Esophagus (tissue), 2 donors: ENCODE results near the gene ADAMTS2. TPM values are rescaled to one million over a fixed set of nuclear protein-coding genes. Genes with fewer than 3 reads are reported as not detected.

Experiments used
- H3K27ac ChIP-seq, 2 donors: one replicate each; pipeline ENCODE4 v1.5.1; 2013; ENCODE audit warnings: low read depth in 2 of 2, mild to moderate bottlenecking in 2 of 2, inconsistent platforms in 1 of 2, low read length in 1 of 2, moderate library complexity in 1 of 2
- H3K27me3 ChIP-seq, 2 donors: one replicate each; pipeline ENCODE4 v1.6.1; 2013; ENCODE audit warnings: low read length in 2 of 2, control low read depth in 1 of 2, mild to moderate bottlenecking in 1 of 2; ENCODE audit not compliant: insufficient read depth in 2 of 2, control insufficient read depth in 1 of 2
- H3K36me3 ChIP-seq, 2 donors: one replicate each; pipeline ENCODE4 v1.6.1; 2013; ENCODE audit warnings: low read length in 1 of 2; ENCODE audit not compliant: control insufficient read depth in 2 of 2, insufficient read depth in 2 of 2
- H3K4me1 ChIP-seq, 2 donors: one replicate each; pipeline ENCODE4 v1.6.1; 2013; ENCODE audit warnings: low read length in 1 of 2; ENCODE audit not compliant: control insufficient read depth in 2 of 2, insufficient read depth in 2 of 2
- H3K4me3 ChIP-seq, 2 donors: one replicate each; pipeline ENCODE4 v1.5.1; 2013; ENCODE audit warnings: low read length in 2 of 2, mild to moderate bottlenecking in 2 of 2, low read depth in 1 of 2, moderate library complexity in 1 of 2
- H3K9me3 ChIP-seq, 2 donors: one replicate each; pipeline ENCODE4 v1.6.1; 2013; ENCODE audit warnings: mild to moderate bottlenecking in 2 of 2, low read depth in 1 of 2, low read length in 1 of 2, moderate library complexity in 1 of 2; ENCODE audit not compliant: control insufficient read depth in 2 of 2, insufficient read depth in 1 of 2
- whole genome bisulfite sequencing, 2 donors: extraction: QIAGEN DNeasy Blood & Tissue Kit; methylation state at CpG; one replicate each; pipeline ENCODE4 v1.1.7; 2013; 5-methylcytosine and 5-hydroxymethylcytosine counted together
- polyA plus RNA-seq, 2 donors: library from polyadenylated mRNA; stranded (reverse); fragments of 200-250 nt; gene quantifications; one replicate each; pipeline ENCODE4 v1.2.3, GENCODE V29; 2013
- donor health status: healthy with polysubstance abuse.
- donor health status: Bipolar disorder and iron deficiency.

ADAMTS2 gene
- polyA plus RNA-seq, 2 donors, result 1.4 to 1.5 TPM

DNA sequence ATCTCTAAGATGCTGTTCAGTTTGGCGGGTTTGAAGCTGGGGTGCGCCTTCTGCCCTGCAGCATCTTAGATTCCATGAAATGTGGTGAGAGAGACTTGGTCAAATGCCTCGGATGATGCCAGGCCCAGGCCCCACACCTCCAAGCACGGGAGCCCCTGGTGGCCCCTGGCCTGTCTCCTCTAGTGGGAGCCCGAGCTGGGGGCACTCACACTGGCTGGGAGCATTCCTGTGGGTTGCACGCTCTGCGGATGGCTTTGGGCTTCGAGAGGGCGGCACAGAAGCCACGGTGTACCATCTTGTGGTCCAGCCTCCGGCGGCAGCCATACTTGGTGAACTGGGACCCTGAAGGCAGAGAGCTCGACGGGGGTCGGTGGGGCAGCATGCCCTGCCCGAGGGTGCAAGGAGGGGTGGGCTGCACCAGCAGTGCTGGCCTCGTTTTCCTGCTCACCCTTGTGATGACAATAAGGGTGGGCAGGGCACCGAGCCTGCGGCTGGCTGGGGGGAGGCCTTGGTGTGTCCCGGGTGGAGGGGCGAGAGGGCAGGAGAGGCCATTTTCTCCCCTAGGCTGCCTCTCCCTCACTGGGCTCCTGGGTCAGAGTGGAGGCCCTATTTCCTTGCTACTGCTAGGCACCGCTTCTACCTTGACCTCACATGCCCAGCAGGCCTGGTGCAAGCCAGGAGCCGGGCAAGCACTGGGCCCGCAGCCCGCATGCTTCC is 219.3 kb downstream of the ADAMTS2 start:
- WGBS, 2 donors, result 91 to 93% methylated on average over 25 of the region's 25 CpGs
- Histone ChIP-seq H3K27me3 (no peaks in the 10 kb centered on the region), H3K36me3 (no peaks in the 10 kb centered on the region), H3K4me3 (no peak overlapping the region), H3K27ac (no peak overlapping the region), H3K4me1 (no peaks in the 10 kb centered on the region), H3K9me3 (peaks cover 0 to 15% of the 10 kb centered on the region in 2 donors)

DNA sequence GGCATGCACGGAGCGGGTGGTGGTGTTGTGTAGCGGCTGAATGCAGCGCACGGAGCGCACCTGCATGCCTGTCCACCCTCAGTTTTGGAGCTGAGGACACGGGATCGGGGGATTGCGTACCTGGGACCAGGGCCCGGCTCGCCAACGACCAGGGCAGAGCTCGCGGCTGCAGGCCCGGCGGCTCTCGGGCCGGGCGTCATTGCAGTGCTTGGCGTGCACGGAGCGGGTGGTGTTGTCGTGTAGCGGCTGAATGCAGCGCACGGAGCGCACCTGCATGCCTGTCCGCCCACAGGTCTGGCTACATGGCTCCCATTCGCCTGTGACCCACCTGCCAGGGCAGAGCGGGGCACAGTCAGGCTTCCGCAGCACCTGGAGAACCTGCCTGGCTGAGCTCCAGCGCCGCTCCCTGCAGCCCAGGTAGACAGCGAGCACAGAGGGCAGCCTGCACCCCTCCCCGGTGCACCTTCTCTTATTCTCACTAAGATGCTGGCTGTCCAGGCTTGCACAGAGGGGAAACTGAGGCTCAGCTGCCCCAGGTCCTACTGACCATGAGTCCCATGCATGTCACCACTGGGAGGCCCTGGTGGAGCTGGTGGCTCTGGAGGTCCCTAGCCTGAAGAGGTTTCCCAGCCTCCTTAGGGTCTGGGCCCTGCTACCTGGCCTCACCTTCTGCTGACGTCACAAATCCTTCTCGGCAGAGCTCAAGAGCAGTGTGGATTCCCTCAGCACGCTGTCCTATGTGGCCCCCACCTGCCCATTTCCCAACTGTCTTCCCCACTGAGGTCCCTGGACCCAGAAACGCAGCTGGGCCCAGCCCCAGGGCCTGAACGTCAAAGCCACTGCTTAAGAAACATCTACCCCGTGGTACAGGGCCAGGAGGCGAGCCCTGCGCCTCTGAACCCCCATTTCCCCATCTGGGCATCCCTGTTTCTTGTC is 220.1 kb downstream of the ADAMTS2 start:
- Histone ChIP-seq H3K36me3 (no peaks in the 10 kb centered on the region), H3K27ac (no peak overlapping the region), H3K4me3 (no peak overlapping the region), H3K9me3 (peaks cover 0 to 15% of the 10 kb centered on the region in 2 donors), H3K27me3 (no peaks in the 10 kb centered on the region), H3K4me1 (no peaks in the 10 kb centered on the region)
- WGBS, 2 donors, result 93 to 94% methylated on average over 43 of the region's 43 CpGs

DNA sequence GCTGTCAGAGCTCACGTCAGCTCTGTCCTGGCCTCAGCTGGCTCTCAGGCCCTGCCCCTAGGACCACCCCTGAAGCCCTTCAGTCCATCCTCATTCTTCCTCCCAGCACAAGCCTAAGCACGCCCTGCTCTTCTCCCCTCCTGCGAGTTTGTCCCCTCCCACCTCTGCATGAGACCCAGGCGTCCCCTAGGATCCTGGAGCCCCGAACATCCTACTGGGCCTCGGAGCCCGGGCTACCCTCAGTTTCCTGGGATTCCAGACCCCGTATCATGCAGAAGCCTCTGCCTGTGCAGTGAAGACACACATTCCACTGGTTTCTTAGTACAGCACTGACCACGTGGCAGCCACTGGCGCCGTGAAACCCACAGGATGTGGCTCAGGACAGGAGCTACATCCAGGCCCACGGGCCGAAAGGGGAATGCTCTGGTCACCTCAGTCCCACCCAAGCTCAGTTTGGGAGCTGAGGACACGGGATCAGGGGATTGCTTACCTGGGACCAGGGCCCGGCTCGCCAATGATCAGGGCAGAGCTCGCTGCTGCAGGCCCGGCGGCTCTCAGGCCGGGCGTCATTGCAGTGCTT is 220.9 kb downstream of the ADAMTS2 start:
- 91 to 93% methylated on average over 20 to 21 of the region's 21 CpGs for WGBS, 2 donors
- Histone ChIP-seq H3K27ac (no peak overlapping the region), H3K36me3 (no peaks in the 10 kb centered on the region), H3K4me3 (no peak overlapping the region), H3K27me3 (no peaks in the 10 kb centered on the region), H3K4me1 (no peaks in the 10 kb centered on the region), H3K9me3 (peaks cover 0 to 15% of the 10 kb centered on the region in 2 donors)

DNA sequence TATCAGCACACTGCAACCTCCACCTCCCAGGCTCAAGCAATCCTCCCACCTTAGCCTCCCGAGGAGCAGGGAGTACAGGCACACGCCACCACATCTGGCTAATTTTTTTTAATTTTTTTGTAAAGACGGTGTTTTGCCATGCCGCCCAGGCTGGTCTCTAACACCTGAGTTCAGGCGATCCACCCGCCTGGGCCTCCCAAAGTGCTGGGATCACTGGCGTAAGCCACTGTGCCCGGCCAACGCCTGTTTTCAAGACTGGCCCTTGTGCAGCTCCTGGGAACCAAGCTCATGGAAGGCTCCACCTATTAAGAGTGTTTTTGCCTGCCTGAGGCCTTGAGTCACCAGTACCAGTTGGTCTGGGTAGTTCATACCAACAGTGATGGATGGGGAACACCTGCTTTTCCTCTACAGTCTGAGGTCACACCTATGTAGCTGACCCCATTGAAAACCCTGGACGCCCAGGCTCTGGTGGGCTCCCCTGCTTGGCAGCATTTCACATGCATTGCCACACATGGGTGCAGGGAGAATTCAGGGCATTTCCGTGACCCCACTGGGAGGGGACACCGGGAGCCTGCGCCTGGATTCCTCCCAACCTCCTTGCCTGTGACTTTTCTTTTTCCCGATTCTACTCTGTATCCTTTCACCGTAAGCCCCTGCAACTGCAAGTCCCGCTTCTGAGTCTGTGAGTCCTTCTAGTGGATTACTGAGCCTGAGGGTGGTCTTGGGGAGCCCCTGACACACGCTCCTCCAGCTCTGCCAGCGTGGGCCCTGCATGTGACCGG is 221.6 kb downstream of the ADAMTS2 start:
- peaks cover 0 to 15% of the 10 kb centered on the region in 2 donors for H3K9me3 ChIP-seq
- H3K27ac ChIP-seq, result no peak overlapping the region
- H3K4me1 ChIP-seq, result no peaks in the 10 kb centered on the region
- H3K27me3 ChIP-seq, result no peaks in the 10 kb centered on the region
- 91 to 92% methylated on average over 19 of the region's 19 CpGs for WGBS, 2 donors
- no peaks in the 10 kb centered on the region for H3K36me3 ChIP-seq
- H3K4me3 ChIP-seq, result no peak overlapping the region

DNA sequence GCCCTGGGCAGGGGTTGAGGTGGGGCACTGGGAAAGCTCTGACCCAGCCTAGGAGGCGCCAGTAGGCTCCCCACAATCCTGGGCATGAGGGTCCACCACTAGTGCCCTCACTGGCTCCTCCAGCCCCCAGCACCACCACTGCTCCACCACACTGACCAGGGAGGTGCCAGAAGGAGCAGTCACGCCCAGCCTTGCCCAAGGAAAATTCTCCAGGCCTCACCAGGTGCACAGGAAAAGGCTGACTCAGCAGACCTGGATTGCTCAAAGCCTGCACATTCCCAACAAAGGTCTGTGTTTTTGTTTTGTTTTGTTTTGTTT is 222.2 kb downstream of the ADAMTS2 start:
- H3K9me3 ChIP-seq, result peaks cover 0 to 15% of the 10 kb centered on the region in 2 donors
- H3K27me3 ChIP-seq, result no peaks in the 10 kb centered on the region
- H3K27ac ChIP-seq, result no peak overlapping the region
- no peak overlapping the region for H3K4me3 ChIP-seq
- 78 to 91% methylated on average over 2 of the region's 2 CpGs for WGBS, 2 donors
- no peaks in the 10 kb centered on the region for H3K36me3 ChIP-seq
- H3K4me1 ChIP-seq, result no peaks in the 10 kb centered on the region

DNA sequence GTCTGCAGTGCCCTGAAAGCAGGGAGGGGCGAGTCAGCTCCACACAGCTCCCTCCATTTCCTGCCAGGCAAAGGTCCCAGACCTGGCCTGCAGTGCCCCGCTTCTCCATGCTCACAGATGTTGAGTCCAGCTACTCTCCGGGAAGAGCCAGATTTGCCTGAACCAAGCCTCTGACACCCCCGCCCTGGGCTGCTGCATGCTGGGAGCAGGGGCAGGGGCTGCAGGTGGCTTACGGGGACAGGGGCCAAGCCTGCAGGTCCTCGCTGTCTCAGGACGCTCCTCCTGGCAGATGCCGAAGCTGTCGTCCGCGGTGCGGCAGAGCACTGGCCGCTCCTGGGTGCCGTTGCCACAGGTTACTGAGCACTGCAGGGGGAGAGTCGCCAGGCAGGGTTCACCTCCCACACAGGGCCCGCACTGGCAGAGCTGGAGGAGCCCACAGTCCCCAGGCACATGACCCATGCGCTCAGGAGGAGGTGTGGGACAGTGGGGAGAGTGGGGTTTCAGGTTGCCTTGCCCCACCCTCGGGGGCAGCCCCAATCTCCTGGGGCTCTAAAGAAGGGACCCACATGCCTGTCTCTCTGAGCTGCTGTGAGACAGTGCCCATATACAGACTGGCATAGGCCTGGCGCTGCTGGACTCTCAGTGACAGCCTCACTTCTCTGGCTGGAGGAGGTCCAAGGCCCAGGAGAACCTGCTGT is 222.7 kb downstream of the ADAMTS2 start:
- Histone ChIP-seq H3K27ac (no peak overlapping the region), H3K27me3 (no peaks in the 10 kb centered on the region), H3K36me3 (no peaks in the 10 kb centered on the region), H3K4me1 (no peaks in the 10 kb centered on the region), H3K9me3 (peaks cover 0 to 15% of the 10 kb centered on the region in 2 donors), H3K4me3 (no peak overlapping the region)
- WGBS, 2 donors, result 85 to 93% methylated on average over 19 of the region's 19 CpGs

DNA sequence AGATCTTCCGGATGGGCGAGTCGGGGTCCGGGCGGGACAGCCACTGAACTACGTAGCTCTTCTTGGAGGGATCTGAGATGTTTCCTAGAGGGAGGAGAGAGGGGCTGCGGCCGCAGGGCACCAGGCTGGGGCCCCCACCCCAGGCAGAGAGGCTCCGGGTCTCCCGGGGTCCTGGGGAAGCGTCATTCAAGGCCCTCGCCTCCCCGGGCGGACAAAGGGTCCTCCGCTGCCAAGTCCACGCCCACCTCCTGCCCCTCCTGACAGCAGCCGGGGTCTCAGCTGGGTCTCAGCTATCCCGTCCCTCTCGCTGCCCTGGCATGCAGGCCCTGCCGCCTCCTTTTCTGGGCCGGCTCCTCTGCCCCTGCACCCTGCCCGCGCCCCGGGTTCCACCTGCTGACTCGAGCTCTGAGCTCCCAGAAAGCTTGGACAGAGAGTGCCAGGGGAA is 223.6 kb downstream of the ADAMTS2 start:
- Histone ChIP-seq H3K36me3 (no peaks in the 10 kb centered on the region), H3K27ac (no peak overlapping the region), H3K4me3 (no peak overlapping the region), H3K27me3 (no peaks in the 10 kb centered on the region), H3K9me3 (peaks cover 0 to 19% of the 10 kb centered on the region in 2 donors), H3K4me1 (no peaks in the 10 kb centered on the region)
- WGBS, 2 donors, result 86 to 92% methylated on average over 25 of the region's 25 CpGs

DNA sequence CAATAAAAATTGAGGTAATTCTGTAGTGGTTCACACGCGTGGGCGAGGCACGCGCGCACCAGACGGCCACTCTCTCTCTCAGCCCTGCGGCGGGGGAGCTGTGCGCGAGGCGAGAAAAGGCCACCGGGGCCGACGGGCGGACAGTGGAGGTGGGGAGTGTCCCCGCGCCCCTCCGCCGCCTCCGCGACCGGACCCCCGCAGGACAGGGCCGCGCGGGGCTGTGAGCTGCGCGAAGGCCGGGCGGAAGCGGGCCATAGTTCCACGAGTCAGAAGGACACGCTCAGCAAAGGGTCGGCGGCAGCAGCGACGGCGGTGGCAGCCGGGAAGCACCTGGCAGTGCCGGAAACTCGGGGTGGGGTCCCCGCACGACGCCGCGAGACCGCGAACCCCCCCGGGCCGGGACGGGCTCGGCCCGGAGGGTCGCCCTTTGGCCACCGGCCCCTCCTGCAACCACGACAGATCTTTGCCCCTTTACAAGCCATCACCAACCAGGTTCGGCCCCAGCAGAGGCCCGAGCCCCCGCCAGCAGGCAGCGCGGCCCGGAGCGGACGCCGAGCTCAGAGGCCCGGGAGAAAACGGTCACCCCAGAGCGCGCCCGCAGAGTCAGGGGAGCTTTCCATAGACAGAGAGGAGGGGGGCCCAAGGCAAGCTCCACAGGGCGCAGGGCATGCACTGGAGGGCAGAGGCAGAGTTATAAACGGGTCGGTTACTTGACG is 224.2 kb downstream of the ADAMTS2 start:
- no peaks in the 10 kb centered on the region for H3K4me1 ChIP-seq
- WGBS, 2 donors, result 78 to 79% methylated on average over 75 of the region's 75 CpGs
- H3K9me3 ChIP-seq, result peaks cover 0 to 21% of the 10 kb centered on the region in 2 donors
- no peak overlapping the region for H3K27ac ChIP-seq
- H3K4me3 ChIP-seq, result no peak overlapping the region
- no peaks in the 10 kb centered on the region for H3K36me3 ChIP-seq
- no peaks in the 10 kb centered on the region for H3K27me3 ChIP-seq
